ENCODE data around the gene GRM1.

Gene GRM1

DNA sequence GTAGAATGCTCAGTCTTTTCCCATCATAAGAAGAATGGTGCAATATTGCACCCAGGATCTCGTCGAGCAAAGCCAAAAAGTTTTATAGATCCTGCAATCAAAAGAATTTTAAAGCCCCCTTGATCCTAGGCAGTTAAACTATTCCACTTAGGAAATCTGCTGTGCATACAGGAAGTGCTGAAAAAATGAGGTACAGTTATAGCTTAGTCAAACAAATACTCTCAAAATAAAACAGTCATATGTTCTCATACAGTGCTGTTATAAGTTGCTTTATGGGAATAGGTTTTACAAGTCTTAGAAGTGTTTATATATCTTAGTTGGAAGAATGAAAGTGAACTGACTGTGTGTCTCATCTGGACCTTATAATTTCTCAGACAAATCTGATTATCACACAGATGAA is 282.2 kb downstream of the GRM1 start:
- no peaks in the 10 kb centered on the region for H3K36me3 ChIP-seq (ENCODE audit: insufficient read depth, low read length)
- no peaks in the 10 kb centered on the region for H3K9me3 ChIP-seq (ENCODE audit: control insufficient read depth, insufficient read depth, low read length)
- no peaks in the 10 kb centered on the region for H3K4me1 ChIP-seq (ENCODE audit: insufficient read depth, low read length)
- H3K9ac ChIP-seq (ENCODE audit: low read depth, low read length): no peak overlapping the region

GRCh38 chr6:146312608-146313007 is 283.7 kb downstream of the GRM1 start:
- Histone ChIP-seq H3K4me1 (ENCODE audit: insufficient read depth, low read length) (no peaks in the 10 kb centered on the region), H3K36me3 (ENCODE audit: insufficient read depth, low read length) (no peaks in the 10 kb centered on the region), H3K9me3 (ENCODE audit: control insufficient read depth, insufficient read depth, low read length) (no peaks in the 10 kb centered on the region), H3K9ac (ENCODE audit: low read depth, low read length) (no peak overlapping the region)

- H3K4me1 ChIP-seq (ENCODE audit: insufficient read depth, low read length): no peaks in the 10 kb centered on the region
- H3K9ac ChIP-seq (ENCODE audit: low read depth, low read length): no peak overlapping the region
- no peaks in the 10 kb centered on the region for H3K9me3 ChIP-seq (ENCODE audit: control insufficient read depth, insufficient read depth, low read length)
- H3K36me3 ChIP-seq (ENCODE audit: insufficient read depth, low read length): no peaks in the 10 kb centered on the region
Measured at GRCh38 chr6:146315381-146316174, 286.7 kb downstream of the GRM1 start.

GRCh38 chr6:146316175-146316495 is 287.3 kb downstream of the GRM1 start:
- Histone ChIP-seq H3K36me3 (ENCODE audit: insufficient read depth, low read length) (no peaks in the 10 kb centered on the region), H3K4me1 (ENCODE audit: insufficient read depth, low read length) (no peaks in the 10 kb centered on the region), H3K9ac (ENCODE audit: low read depth, low read length) (no peak overlapping the region), H3K9me3 (ENCODE audit: control insufficient read depth, insufficient read depth, low read length) (no peaks in the 10 kb centered on the region)

- no peaks in the 10 kb centered on the region for H3K4me1 ChIP-seq (ENCODE audit: insufficient read depth, low read length)
- H3K9ac ChIP-seq (ENCODE audit: low read depth, low read length): no peak overlapping the region
- no peaks in the 10 kb centered on the region for H3K36me3 ChIP-seq (ENCODE audit: insufficient read depth, low read length)
- no peaks in the 10 kb centered on the region for H3K9me3 ChIP-seq (ENCODE audit: control insufficient read depth, insufficient read depth, low read length)
Measured at GRCh38 chr6:146331013-146331412, 302.2 kb downstream of the GRM1 start.

DNA sequence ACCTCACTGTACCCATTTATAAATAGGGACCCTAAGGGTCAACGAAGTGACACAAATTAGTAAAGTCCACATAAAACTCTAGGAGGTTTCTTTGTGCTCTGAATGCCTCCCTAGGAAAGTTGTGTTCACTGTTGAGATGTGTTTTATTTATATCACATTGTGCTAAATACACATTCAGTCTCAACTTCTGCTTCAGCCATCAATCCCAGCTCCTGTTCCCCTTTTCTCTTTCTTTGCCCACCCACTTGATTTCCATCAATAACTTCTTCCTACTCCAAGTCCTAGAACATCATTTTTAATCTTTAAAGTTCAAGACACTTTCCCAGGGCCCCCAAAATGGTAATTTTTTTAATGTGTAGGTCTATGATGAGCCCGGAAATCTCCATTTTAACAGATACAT is 306.5 kb downstream of the GRM1 start:
- Histone ChIP-seq H3K4me1 (ENCODE audit: insufficient read depth, low read length) (no peaks in the 10 kb centered on the region), H3K9ac (ENCODE audit: low read depth, low read length) (no peak overlapping the region), H3K9me3 (ENCODE audit: control insufficient read depth, insufficient read depth, low read length) (no peaks in the 10 kb centered on the region), H3K36me3 (ENCODE audit: insufficient read depth, low read length) (no peaks in the 10 kb centered on the region)

DNA sequence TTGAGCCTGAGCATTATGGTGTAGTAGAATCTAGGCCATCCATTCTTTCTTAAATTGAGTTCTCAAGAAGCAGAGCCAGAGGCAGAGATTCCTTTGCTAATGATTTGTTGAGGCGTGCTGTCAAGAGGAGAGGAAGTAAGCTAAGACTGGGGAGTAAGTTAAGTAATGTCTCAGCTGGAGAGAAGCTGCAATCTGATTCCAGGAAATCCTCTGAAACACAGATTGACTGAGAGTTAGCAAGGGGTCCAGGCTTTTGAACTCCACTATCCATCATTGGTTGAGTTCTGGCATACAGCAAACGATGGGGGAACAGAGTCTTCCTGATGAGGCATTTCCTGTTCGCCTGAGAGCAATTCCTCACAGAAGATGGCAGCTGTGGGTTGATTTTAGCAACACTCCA is 307.3 kb downstream of the GRM1 start:
- H3K9ac ChIP-seq (ENCODE audit: low read depth, low read length): no peak overlapping the region
- H3K4me1 ChIP-seq (ENCODE audit: insufficient read depth, low read length): no peaks in the 10 kb centered on the region
- no peaks in the 10 kb centered on the region for H3K36me3 ChIP-seq (ENCODE audit: insufficient read depth, low read length)
- H3K9me3 ChIP-seq (ENCODE audit: control insufficient read depth, insufficient read depth, low read length): no peaks in the 10 kb centered on the region

DNA sequence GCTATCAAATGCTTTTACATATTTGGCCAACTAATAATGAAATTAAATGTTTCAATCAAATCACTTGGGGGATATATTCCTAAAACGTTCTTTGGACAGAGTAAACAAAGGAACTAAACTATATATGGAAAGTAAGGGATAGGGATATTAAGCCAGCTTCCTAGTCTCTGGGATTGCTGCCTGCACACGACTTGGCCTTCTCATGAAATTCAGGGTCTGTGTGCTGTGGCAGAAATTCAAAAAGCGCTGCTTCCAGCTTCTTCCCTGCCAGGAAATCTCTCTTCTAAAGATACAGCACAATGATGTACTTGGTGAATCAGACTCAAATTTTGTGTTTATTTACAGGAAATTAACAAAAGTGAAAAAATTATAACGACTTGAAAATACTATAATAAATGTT is 308.5 kb downstream of the GRM1 start:
- no peaks in the 10 kb centered on the region for H3K4me1 ChIP-seq (ENCODE audit: insufficient read depth, low read length)
- H3K9ac ChIP-seq (ENCODE audit: low read depth, low read length): no peak overlapping the region
- H3K9me3 ChIP-seq (ENCODE audit: control insufficient read depth, insufficient read depth, low read length): no peaks in the 10 kb centered on the region
- no peaks in the 10 kb centered on the region for H3K36me3 ChIP-seq (ENCODE audit: insufficient read depth, low read length)

DNA sequence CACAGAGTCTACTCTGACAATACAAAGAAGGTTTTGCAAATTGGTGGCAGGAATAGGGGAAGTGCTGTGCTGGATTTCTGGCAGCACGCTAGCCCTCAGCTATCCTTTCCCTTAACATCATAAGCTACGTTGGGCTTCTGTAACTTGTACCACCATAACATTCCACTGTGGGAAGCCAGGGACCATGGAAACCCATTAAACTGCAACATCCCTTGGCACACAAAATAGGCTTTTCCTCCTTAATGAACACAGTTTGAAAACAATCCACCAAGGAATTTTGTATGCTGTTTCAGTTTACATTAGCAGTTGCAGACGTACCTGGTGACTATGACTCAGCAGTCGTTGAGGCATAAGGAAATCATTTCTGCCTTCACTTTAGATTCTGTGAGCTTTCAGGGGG is 310.9 kb downstream of the GRM1 start:
- Histone ChIP-seq H3K9ac (ENCODE audit: low read depth, low read length) (no peak overlapping the region), H3K36me3 (ENCODE audit: insufficient read depth, low read length) (no peaks in the 10 kb centered on the region), H3K4me1 (ENCODE audit: insufficient read depth, low read length) (no peaks in the 10 kb centered on the region), H3K9me3 (ENCODE audit: control insufficient read depth, insufficient read depth, low read length) (no peaks in the 10 kb centered on the region)

DNA sequence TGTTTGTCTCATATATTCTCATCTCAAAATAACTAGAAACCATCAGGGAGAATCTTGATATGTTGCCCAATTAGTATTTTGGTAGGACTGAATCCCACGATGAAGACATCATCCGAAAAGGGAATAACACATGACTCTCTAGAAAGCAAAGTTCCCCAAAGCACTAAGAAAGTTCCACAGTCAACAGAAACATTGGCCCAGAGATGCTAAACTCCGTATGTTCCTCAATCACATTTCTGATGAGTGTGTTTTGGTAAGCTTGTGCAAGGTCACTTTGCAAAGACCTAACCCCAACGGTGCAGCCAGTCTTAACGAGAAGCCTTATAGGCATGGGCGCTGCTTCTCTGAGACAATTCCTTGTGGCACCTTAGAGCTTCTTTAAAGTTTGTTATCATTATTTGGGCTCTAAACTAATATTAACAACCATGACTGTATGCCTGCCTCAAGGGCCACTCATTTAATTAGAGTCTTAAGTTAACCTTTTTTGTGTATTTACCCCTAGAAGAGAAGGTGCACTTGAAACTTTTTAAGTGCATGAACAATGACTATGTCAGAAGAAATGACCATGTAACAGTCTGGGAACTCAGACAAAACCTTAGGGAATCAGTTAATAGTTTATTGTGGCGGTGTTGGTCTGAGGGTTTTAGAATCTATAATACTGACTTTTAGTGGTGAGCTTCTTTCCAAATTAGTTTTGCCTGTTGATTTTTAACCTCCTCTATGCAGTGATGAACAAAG is 312.8 kb downstream of the GRM1 start:
- Histone ChIP-seq H3K4me1 (ENCODE audit: insufficient read depth, low read length) (no peaks in the 10 kb centered on the region), H3K36me3 (ENCODE audit: insufficient read depth, low read length) (no peaks in the 10 kb centered on the region), H3K9ac (ENCODE audit: low read depth, low read length) (no peak overlapping the region), H3K9me3 (ENCODE audit: control insufficient read depth, insufficient read depth, low read length) (no peaks in the 10 kb centered on the region)

GRCh38 chr6:146345598-146345997 is 316.7 kb downstream of the GRM1 start:
- Histone ChIP-seq H3K9me3 (ENCODE audit: control insufficient read depth, insufficient read depth, low read length) (no peaks in the 10 kb centered on the region), H3K4me1 (ENCODE audit: insufficient read depth, low read length) (no peaks in the 10 kb centered on the region; the same call in 1 of the 2 replicates), H3K9ac (ENCODE audit: low read depth, low read length) (no peak overlapping the region), H3K36me3 (ENCODE audit: insufficient read depth, low read length) (no peaks in the 10 kb centered on the region)

GRCh38 chr6:146347090-146347489 is 318.2 kb downstream of the GRM1 start:
- Histone ChIP-seq H3K4me1 (ENCODE audit: insufficient read depth, low read length) (no peaks in the 10 kb centered on the region; the same call in 1 of the 2 replicates), H3K9me3 (ENCODE audit: control insufficient read depth, insufficient read depth, low read length) (no peaks in the 10 kb centered on the region), H3K9ac (ENCODE audit: low read depth, low read length) (no peak overlapping the region), H3K36me3 (ENCODE audit: insufficient read depth, low read length) (no peaks in the 10 kb centered on the region)

- H3K4me1 ChIP-seq (ENCODE audit: insufficient read depth, low read length): no peaks in the 10 kb centered on the region; the same call in 1 of the 2 replicates
- no peaks in the 10 kb centered on the region for H3K9me3 ChIP-seq (ENCODE audit: control insufficient read depth, insufficient read depth, low read length)
- no peak overlapping the region for H3K9ac ChIP-seq (ENCODE audit: low read depth, low read length)
- no peaks in the 10 kb centered on the region for H3K36me3 ChIP-seq (ENCODE audit: insufficient read depth, low read length)
Measured at GRCh38 chr6:146347690-146348089, 318.8 kb downstream of the GRM1 start.

DNA sequence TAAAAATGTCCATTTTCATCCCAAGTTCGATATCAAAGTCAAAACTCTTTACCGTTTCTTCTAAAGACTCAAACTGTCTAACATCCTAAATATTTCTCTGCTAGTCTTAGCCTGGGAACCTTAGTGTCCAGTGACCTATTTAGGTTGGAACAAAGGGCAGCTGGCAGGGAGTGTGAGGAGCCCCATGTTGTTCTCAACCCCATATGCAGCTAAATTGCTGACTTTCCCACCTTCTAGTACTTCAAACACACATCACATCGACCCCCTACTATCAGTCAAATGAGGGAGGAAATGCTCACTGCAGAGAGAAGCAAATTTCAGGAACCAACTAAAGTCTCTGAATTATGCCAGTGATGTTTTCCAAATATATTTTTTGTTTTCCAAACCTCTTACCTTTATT is 322.2 kb downstream of the GRM1 start:
- Histone ChIP-seq H3K9me3 (ENCODE audit: control insufficient read depth, insufficient read depth, low read length) (no peaks in the 10 kb centered on the region), H3K36me3 (ENCODE audit: insufficient read depth, low read length) (no peaks in the 10 kb centered on the region), H3K9ac (ENCODE audit: low read depth, low read length) (no peak overlapping the region), H3K4me1 (ENCODE audit: insufficient read depth, low read length) (peaks cover 11% of the 10 kb centered on the region)

DNA sequence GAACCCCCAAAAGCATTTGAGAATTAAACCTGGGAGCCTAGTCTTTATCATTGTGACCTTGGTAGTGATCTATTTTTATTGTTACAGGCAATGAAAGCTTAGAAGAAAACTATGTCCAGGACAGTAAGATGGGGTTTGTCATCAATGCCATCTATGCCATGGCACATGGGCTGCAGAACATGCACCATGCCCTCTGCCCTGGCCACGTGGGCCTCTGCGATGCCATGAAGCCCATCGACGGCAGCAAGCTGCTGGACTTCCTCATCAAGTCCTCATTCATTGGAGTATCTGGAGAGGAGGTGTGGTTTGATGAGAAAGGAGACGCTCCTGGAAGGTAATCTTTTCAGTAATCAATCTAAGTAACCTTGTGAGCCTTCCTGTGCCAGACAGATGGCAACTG is 323.3 kb downstream of the GRM1 start:
- Histone ChIP-seq H3K9ac (ENCODE audit: low read depth, low read length) (no peak overlapping the region), H3K36me3 (ENCODE audit: insufficient read depth, low read length) (no peaks in the 10 kb centered on the region), H3K9me3 (ENCODE audit: control insufficient read depth, insufficient read depth, low read length) (no peaks in the 10 kb centered on the region), H3K4me1 (ENCODE audit: insufficient read depth, low read length) (peaks cover 12% of the 10 kb centered on the region)
